D721Med (cell line): ENCODE results near the gene PASK.
"Not testable (repeated sequence)": the region's sequence is repeated elsewhere in the genome, so short reads cannot be mapped to it uniquely, and the experiment has no call there.

Experiments
- DNase-seq: peaks from one replicate; pipeline ENCODE4 v3.0.0; 2011; ENCODE audit warnings: low spot score; ENCODE audit not compliant: insufficient read length
- FAIRE-seq: peaks from 2 replicates; lab custom pipeline; 2011; peaks lifted over from hg19 to GRCh38; lab: Jason Lieb, UNC
- CTCF ChIP-seq: IDR thresholded peaks from 2 replicates; pipeline ENCODE4 v1.5.1; 2012; ENCODE audit warnings: mild to moderate bottlenecking, control low read depth; ENCODE audit not compliant: insufficient read depth; ENCODE audit errors: missing control alignments

The PASK gene

GRCh38 chr2:241148891-241149674 is at the start of gene PASK:
PASK (minus strand) TSS chr2:241149472; CDS start chr2:241143032, 6,440 bp downstream.
- no peak for TF ChIP-seq CTCF
- DNase-seq (peak; percentile 83), FAIRE-seq (no peak)

- FAIRE-seq (no peak), DNase-seq (no peak)
- TF ChIP-seq CTCF: no peak
Measured at GRCh38 chr2:241198381-241199279, 49.4 kb upstream of the PASK start.

GRCh38 chr2:241197947-241198346 is 48.7 kb upstream of the PASK start:
- DNase-seq (no peak), FAIRE-seq (no peak)
- no peak for TF ChIP-seq CTCF

DNA sequence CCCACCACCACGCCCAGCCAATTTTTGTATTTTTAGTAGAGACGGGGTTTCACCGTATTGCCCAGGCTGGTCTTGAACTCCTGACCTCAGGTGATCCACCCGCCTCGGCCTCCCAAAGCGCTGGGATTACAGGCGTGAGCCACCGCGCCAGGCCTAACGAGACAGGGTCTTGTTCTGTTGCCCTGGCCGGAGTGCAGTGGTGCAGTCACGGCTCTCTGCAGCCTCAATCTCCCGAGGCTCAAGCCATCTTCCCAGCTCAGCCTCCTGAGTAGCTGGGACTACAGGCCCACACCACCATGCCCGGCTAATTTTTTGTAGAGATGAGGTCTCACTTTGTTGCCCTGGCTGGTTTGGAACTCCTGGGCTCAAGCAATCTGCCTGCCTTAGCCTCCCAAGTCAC is 48.0 kb upstream of the PASK start:
- not testable (repeated sequence) for FAIRE-seq, DNase-seq

DNA sequence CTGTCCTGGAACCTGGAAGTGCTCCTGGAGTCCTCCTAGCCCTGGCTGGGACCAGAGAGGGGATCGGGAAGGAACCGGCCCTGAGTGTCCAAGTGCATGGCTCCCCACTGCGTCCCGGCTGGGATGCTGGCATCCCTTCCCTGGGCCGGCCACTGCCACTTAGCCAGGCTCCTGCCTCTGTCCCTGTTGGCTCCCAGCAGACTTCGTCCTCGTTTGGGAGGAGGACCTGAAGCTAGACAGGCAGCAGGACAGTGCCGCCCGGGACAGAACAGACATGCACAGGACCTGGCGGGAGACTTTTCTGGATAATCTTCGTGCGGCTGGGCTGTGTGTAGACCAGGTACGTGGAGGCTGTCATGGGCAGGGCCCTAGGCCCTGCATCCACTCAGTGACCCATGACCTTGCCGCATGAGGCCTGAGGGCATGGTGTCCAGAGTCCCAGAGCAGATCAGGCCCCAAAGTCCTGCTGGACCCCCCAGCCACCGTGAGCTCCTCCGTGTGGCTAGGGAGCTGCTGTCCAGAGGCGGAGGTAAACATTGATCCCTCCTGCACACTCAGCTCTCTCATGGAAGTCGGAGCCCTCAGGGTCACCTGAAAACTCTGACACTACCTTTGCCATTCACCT is 46.3 kb upstream of the PASK start:
- TF ChIP-seq CTCF: no peak
- no peak for FAIRE-seq
- no peak for DNase-seq

DNA sequence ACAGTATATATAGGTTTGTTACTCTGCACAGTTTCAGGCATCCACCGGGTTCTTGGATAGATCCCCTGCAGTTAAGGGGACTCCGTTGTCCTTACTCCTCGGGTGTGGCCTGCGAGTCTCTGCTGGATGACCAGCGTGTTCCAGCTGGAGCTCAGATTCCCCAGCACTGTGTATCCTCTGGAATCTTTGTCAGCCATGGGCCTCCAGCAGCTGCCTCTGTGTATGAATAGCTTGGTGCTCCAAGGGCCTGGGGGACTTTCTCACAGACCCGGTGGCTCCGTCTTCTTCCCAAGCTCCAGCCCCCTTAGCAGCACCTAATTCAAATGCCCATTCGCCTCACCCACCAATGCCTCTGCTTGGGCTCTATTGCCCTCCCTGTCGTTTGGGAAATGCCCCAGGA is 45.5 kb upstream of the PASK start:
- no peak for TF ChIP-seq CTCF
- DNase-seq (no peak), FAIRE-seq (no peak)

GRCh38 chr2:241193271-241193670 is 44.0 kb upstream of the PASK start:
- no peak for FAIRE-seq

More at GRCh38 chr2:241193271-241193670, 44.0 kb upstream of the PASK start:
- no peak for TF ChIP-seq CTCF
- no peak for DNase-seq
